HepG2 (cell line): Measurements from ENCODE around the gene MRPL34. TPM values are rescaled to one million over a fixed set of nuclear protein-coding genes. Genes with fewer than 3 reads are reported as not detected.

Experiments
- ARNT ChIP-seq: fragments of 450-650 bp; IDR thresholded peaks from 2 replicates; pipeline ENCODE4 v1.6.1; 2017
- CREBL2 ChIP-seq: sonication (generic); formaldehyde crosslinking; IDR thresholded peaks from 2 replicates; pipeline ENCODE4 v1.8.1; 2023; ENCODE audit warnings: missing genetic modification reagents, mild to moderate bottlenecking, borderline replicate concordance
- CTCF ChIP-seq: sonication (generic); formaldehyde crosslinking; IDR thresholded peaks from 2 replicates; pipeline ENCODE4 v1.5.0; 2020; ENCODE audit warnings: mild to moderate bottlenecking, missing genetic modification reagents, moderate library complexity
- FOXP1 ChIP-seq, 2 experiments: fragments of 450-650 bp in 1 of 2; IDR thresholded peaks; 2 replicates each; pipeline ENCODE4 v1.6.1; 2017 to 2018; ENCODE audit warnings: antibody characterized with exemption in 1 of 2
- NFKBIZ ChIP-seq: IDR thresholded peaks from 2 replicates; pipeline ENCODE4 v1.6.1; 2018; ENCODE audit warnings: missing genetic modification reagents, missing compliant biosample characterization
- NPAS2 ChIP-seq: sonication (generic); formaldehyde crosslinking; IDR thresholded peaks from 2 replicates; pipeline ENCODE4 v1.8.0; 2022; ENCODE audit warnings: mild to moderate bottlenecking, missing genetic modification reagents, borderline replicate concordance
- PRDM4 ChIP-seq: sonication (generic); formaldehyde crosslinking; IDR thresholded peaks from 2 replicates; pipeline ENCODE4 v1.9.0; 2021; ENCODE audit warnings: missing genetic modification reagents, borderline replicate concordance
- SOX13 ChIP-seq, 3 experiments: fragments of 450-650 bp in 1 of 3; sonication (generic) in 1 of 3; formaldehyde crosslinking in 1 of 3; IDR thresholded peaks in 2 of 3; conservative IDR thresholded peaks in 1 of 3; 2 replicates each; pipeline versions ENCODE4 v1.5.0 to v1.6.1; 2016 to 2020; ENCODE audit warnings: antibody characterized with exemption in 1 of 3, mild to moderate bottlenecking in 1 of 3, missing compliant biosample characterization in 1 of 3, missing genetic modification reagents in 1 of 3, moderate library complexity in 1 of 3
- U2AF1 ChIP-seq: fragments of 200-400 bp; formaldehyde crosslinking; optimal IDR thresholded peaks from 2 replicates; pipeline ENCODE3; 2017; ENCODE audit warnings: mild to moderate bottlenecking, low read depth, low read length
- ZBTB49 ChIP-seq: sonication (generic); formaldehyde crosslinking; IDR thresholded peaks from 2 replicates; pipeline ENCODE4 v1.4.0; 2020; ENCODE audit warnings: missing genetic modification reagents, borderline replicate concordance
- ZNF619 ChIP-seq: sonication (generic); formaldehyde crosslinking; IDR thresholded peaks from 2 replicates; pipeline ENCODE4 v1.4.0; 2020; ENCODE audit warnings: mild to moderate bottlenecking, missing genetic modification reagents
- ZNF639 ChIP-seq: conservative IDR thresholded peaks from 2 replicates; pipeline ENCODE4 v1.6.1; 2018; ENCODE audit warnings: missing genetic modification reagents
- ZNF782 ChIP-seq: sonication (generic); formaldehyde crosslinking; IDR thresholded peaks from 2 replicates; pipeline ENCODE4 v1.4.0; 2020; ENCODE audit warnings: missing genetic modification reagents, mild to moderate bottlenecking, borderline replicate concordance
- polyA plus RNA-seq, 8 experiments: library from polyadenylated mRNA; depleted of rRNA in 3 of 8; stranded (reverse) in 7 of 8; unstranded in 1 of 8; fragments of >200 nt; fragmentation: Illumina TruSeq in 4 of 8; extraction: Trizol in 4 of 8; gene quantifications; 2 replicates each; pipeline versions ENCODE4 v1.2.1 to v1.2.3, GENCODE V29; 2011 to 2016; ENCODE audit warnings: low read depth in 4 of 8, missing spikeins in 1 of 8, mixed read lengths in 1 of 8; ENCODE audit not compliant: insufficient read depth in 1 of 8
- total RNA-seq, 5 experiments: library from RNA; depleted of rRNA; stranded (reverse); fragments of >200 nt; fragmentation: Illumina TruSeq; extraction: Trizol; gene quantifications; 2 replicates each; pipeline ENCODE4 v1.2.3, GENCODE V29; 2016; ENCODE audit warnings: low read depth in 1 of 5

Gene MRPL34
- total and polyA plus RNA-seq, 2 of the 13 experiments (the other 11 are each of a cell fraction or from before 2014, with no cell fraction given), result 74.0 to 77.3 TPM

GRCh38 chr19:17309198-17309964, 3.7 kb downstream of the MRPL34 start, which contains the start of gene DDA1 (continued):
- no peak for TF ChIP-seq CTCF
- TF ChIP-seq ZNF639 (CRISPR knock-in tag), result 0 out of 2 replicates have a peak, but pooled peaks have one; percentile 31
- no peak for TF ChIP-seq NPAS2 (CRISPR knock-in tag)
- no peak for TF ChIP-seq ZBTB49 (CRISPR knock-in tag)
- TF ChIP-seq CREBL2, result no peak
- TF ChIP-seq ARNT, result no peak
- TF ChIP-seq ZNF782 (CRISPR knock-in tag), result no peak
- TF ChIP-seq NFKBIZ (CRISPR knock-in tag), result 0 out of 2 replicates have a peak, but pooled peaks have one; percentile 60
- TF ChIP-seq PRDM4 (CRISPR knock-in tag), result no peak
- peak; percentile 98 for TF ChIP-seq SOX13 (IDR thresholded peaks at IDR 0.05)
- TF ChIP-seq SOX13 (CRISPR knock-in tag; conservative IDR thresholded peaks at IDR 0.05 in 1 of 2, IDR thresholded peaks at IDR 0.05 in 1 of 2), result no peak
- no peak for TF ChIP-seq ZNF619 (CRISPR knock-in tag)
- no peak for TF ChIP-seq FOXP1 (IDR thresholded peaks at IDR 0.05)
- TF ChIP-seq FOXP1 (CRISPR knock-in tag; IDR thresholded peaks at IDR 0.05), result no peak
- TF ChIP-seq U2AF1, result no peak
